Suppressor macrophage treated with lipopolysaccharide for 1 hour (primary cell): ENCODE data around the gene MAP3K8.
A peak's percentile ranks its signal among the peaks of the same experiment; 100 is the strongest.
"Not testable (repeated sequence)": the region's sequence is repeated elsewhere in the genome, so short reads cannot be mapped to it uniquely, and the experiment has no call there.

Experiments
- DNase-seq, 3 donors: peaks; one replicate each; pipeline ENCODE4 v3.0.0-alpha.2; 2020 to 2022

Gene MAP3K8

GRCh38 chr10:30422981-30423654, 10.9 kb upstream of the MAP3K8 start:
- DNase-seq = peak; percentile 57 to 62 (median 59)

GRCh38 chr10:30423655-30424275, 10.2 kb upstream of the MAP3K8 start:
- DNase-seq = not testable (repeated sequence)

- no peak for DNase-seq
Measured at GRCh38 chr10:30425336-30426075, 8.5 kb upstream of the MAP3K8 start.

GRCh38 chr10:30430544-30431298, 3.3 kb upstream of the MAP3K8 start:
- DNase-seq = no peak

- DNase-seq = peak in 1 of 3 donors; percentile 41
Measured at GRCh38 chr10:30431435-30431911, 2.5 kb upstream of the MAP3K8 start.

GRCh38 chr10:30432622-30433305, 1.2 kb upstream of the MAP3K8 start:
- DNase-seq = peak in 1 of 3 donors; percentile 21

GRCh38 chr10:30433306-30433729, 666 bp upstream of the MAP3K8 start:
- DNase-seq = peak; percentile 72 to 85 (median 78)

GRCh38 chr10:30434273-30435072, 489 bp downstream of the MAP3K8 start:
- DNase-seq = peak; percentile 97 to 98 (median 97)

GRCh38 chr10:30435073-30435422, 1.1 kb downstream of the MAP3K8 start:
- DNase-seq = peak in 2 of 3 donors; percentile 46 to 58

GRCh38 chr10:30435499-30436167, 1.6 kb downstream of the MAP3K8 start:
- DNase-seq = peak in 1 of 3 donors; percentile 25

- peak; percentile 58 to 75 (median 68) for DNase-seq
Measured at GRCh38 chr10:30436191-30436611, 2.2 kb downstream of the MAP3K8 start.

GRCh38 chr10:30436671-30437030, 2.7 kb downstream of the MAP3K8 start:
- DNase-seq = peak in 1 of 3 donors; percentile 44

- peak in 1 of 3 donors; percentile 31 for DNase-seq
Measured at GRCh38 chr10:30437031-30437841, 3.3 kb downstream of the MAP3K8 start.

GRCh38 chr10:30438021-30438850, 4.3 kb downstream of the MAP3K8 start:
- peak in 1 of 3 donors; percentile 38 for DNase-seq

- no peak for DNase-seq
Measured at GRCh38 chr10:30439931-30440330, 5.9 kb downstream of the MAP3K8 start.

GRCh38 chr10:30442019-30442606, 8.1 kb downstream of the MAP3K8 start:
- no peak for DNase-seq

GRCh38 chr10:30443049-30443448, 9.1 kb downstream of the MAP3K8 start:
- peak in 1 of 3 donors; percentile 27 for DNase-seq

GRCh38 chr10:30445711-30446110, 11.7 kb downstream of the MAP3K8 start:
- peak; percentile 48 to 79 (median 52) for DNase-seq
